ENCODE measurements around the gene LMX1A.

Gene LMX1A

DNA sequence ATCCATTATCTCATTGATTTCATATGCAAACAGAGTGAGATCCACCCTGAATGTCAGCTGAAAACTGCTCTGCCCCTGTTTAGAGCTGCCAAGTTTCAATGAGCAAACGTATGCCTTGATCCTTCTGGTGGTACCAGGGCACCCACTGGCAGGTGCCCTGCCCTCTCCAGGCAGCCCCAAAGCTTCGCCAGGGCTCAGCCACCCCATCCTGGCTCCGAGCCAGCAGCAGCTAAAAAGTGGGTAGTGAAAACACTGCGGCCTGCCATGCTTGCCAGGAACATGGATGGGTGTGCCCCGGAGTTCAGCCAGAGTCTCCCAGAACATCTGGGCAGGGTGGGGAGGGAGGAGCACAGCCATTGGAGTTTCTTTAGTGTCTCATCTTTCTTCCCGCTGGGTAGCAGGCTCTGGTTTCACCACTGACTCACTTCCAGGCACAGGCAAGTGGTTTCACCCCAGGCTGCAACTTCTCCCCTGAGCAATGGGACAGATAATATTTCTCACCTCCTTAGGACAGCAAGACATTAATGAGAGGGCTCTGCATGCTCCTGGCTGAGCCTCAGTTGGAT lies 8.1 kb upstream of the LMX1A start:
- H3K36me3 ChIP-seq (ENCODE audit: insufficient read depth, low read length): no peaks in the 10 kb centered on the region
- H3K4me3 ChIP-seq (ENCODE audit: low read length): no peak overlapping the region
- no peak overlapping the region for H3K9ac ChIP-seq (ENCODE audit: low read depth, low read length)
- no peak overlapping the region for H3K27ac ChIP-seq (ENCODE audit: low read depth, low read length)
- H3K27me3 ChIP-seq (ENCODE audit: insufficient read depth, low read length): peaks cover 14% of the 10 kb centered on the region
- H3K4me1 ChIP-seq (ENCODE audit: insufficient read depth, low read length): peaks cover 8% of the 10 kb centered on the region
- 62% methylated on average over 6 of the region's 6 CpGs for WGBS
- H3K9me3 ChIP-seq (ENCODE audit: insufficient read depth, low read depth, low read length): no peaks in the 10 kb centered on the region

DNA sequence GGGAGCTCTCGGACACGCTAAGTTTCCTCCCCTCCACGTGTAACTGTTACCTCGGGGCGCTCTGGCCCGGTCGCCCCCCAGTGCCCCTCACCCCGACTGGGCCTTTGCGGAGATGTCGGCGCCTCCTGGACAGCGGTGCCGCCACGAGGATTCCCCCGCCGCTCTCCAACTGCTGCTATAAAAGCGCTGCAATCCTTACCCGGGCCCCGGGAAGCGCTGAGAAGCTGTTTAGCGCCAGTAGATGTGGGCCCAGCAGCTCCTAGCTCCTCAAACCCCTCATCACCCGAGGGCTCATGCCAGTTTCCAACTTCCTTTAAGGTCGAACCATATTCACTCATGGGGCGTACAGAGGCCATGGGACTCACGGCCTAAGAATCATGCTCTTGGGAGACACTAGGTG lies 361 bp upstream of the LMX1A start:
- Histone ChIP-seq H3K9ac (ENCODE audit: low read depth, low read length) (no peak overlapping the region), H3K27ac (ENCODE audit: low read depth, low read length) (no peak overlapping the region), H3K4me1 (ENCODE audit: insufficient read depth, low read length) (peaks cover 31% of the 10 kb centered on the region), H3K36me3 (ENCODE audit: insufficient read depth, low read length) (no peaks in the 10 kb centered on the region), H3K9me3 (ENCODE audit: insufficient read depth, low read depth, low read length) (no peaks in the 10 kb centered on the region), H3K27me3 (ENCODE audit: insufficient read depth, low read length) (peaks cover 92% of the 10 kb centered on the region), H3K4me3 (ENCODE audit: low read length) (peak overlapping the region; percentile 55)
- 3% methylated on average over 25 of the region's 25 CpGs for WGBS

DNA sequence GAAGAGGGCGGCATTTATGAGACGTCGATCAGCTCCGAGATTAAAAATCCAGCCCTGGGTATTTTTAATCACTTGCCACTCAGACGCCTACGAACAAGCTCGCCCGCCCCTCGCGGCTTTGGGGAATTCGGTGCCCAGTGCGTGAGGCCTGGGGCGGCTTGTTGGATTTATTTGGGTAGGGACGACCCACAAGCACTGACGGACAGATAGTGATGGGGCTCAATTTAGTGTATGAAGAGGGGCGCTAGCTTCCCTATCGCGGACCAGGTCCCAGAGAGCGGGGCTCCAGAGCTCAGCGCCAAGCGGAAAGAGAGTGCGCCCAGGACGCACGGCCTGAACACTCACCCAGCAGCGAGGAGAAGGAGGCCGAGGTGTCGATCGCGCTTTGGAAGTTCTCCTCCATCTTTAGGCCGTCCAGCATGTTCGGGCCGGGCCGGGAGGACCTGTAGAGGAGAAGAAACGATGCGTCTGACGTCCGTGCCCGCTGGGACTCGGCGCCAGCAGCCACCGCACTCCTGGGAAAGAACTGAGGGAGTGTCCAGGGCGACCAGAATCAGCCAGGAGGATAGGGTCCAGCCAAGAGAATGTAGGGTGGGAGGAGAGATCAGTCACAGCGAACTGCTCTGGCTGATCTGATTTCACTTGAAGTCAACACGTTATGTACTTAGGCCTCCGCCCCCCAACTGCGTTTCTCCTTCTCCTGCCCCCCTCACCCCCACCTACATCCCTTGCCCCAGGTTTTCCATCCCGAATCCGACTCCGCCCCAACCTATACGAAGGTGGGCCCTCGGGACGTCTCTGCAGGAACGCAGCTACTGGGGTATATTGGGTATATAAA lies 1.2 kb downstream of the LMX1A start:
- Histone ChIP-seq H3K9me3 (ENCODE audit: insufficient read depth, low read depth, low read length) (no peaks in the 10 kb centered on the region), H3K36me3 (ENCODE audit: insufficient read depth, low read length) (no peaks in the 10 kb centered on the region), H3K4me3 (ENCODE audit: low read length) (peak overlapping the region; percentile 55), H3K9ac (ENCODE audit: low read depth, low read length) (no peak overlapping the region; the same call in 1 of the 2 replicates), H3K4me1 (ENCODE audit: insufficient read depth, low read length) (peaks cover 46% of the 10 kb centered on the region), H3K27ac (ENCODE audit: low read depth, low read length) (no peak overlapping the region), H3K27me3 (ENCODE audit: insufficient read depth, low read length) (peaks cover 100% of the 10 kb centered on the region)
- under 1% methylated on average over 49 of the region's 53 CpGs for WGBS

DNA sequence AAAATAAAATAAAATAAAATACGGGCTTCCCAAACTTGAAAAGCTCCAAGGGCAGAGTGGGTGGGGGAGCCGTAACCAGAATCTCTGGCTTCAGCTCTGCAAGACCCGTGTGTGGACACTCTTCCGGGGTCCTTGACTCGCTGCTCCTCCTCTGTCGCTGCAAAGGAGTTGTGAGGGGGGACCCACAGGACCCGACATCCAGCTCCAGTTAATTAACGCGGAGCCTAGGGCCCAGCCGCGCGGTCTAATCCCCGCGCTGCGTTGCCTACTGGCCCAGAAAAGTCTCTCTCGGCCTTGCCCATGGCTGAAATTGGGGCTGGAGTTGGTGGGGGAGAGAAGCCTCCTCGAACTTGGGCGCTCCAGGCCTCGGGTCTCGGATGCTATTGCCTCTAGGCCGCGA lies 1.8 kb downstream of the LMX1A start:
- Histone ChIP-seq H3K4me1 (ENCODE audit: insufficient read depth, low read length) (peaks cover 52% of the 10 kb centered on the region), H3K27me3 (ENCODE audit: insufficient read depth, low read length) (peaks cover 98% of the 10 kb centered on the region), H3K27ac (ENCODE audit: low read depth, low read length) (no peak overlapping the region), H3K4me3 (ENCODE audit: low read length) (peak overlapping the region; percentile 55), H3K36me3 (ENCODE audit: insufficient read depth, low read length) (no peaks in the 10 kb centered on the region), H3K9ac (ENCODE audit: low read depth, low read length) (no peak overlapping the region), H3K9me3 (ENCODE audit: insufficient read depth, low read depth, low read length) (no peaks in the 10 kb centered on the region)
- WGBS: under 1% methylated on average over 22 of the region's 22 CpGs

DNA sequence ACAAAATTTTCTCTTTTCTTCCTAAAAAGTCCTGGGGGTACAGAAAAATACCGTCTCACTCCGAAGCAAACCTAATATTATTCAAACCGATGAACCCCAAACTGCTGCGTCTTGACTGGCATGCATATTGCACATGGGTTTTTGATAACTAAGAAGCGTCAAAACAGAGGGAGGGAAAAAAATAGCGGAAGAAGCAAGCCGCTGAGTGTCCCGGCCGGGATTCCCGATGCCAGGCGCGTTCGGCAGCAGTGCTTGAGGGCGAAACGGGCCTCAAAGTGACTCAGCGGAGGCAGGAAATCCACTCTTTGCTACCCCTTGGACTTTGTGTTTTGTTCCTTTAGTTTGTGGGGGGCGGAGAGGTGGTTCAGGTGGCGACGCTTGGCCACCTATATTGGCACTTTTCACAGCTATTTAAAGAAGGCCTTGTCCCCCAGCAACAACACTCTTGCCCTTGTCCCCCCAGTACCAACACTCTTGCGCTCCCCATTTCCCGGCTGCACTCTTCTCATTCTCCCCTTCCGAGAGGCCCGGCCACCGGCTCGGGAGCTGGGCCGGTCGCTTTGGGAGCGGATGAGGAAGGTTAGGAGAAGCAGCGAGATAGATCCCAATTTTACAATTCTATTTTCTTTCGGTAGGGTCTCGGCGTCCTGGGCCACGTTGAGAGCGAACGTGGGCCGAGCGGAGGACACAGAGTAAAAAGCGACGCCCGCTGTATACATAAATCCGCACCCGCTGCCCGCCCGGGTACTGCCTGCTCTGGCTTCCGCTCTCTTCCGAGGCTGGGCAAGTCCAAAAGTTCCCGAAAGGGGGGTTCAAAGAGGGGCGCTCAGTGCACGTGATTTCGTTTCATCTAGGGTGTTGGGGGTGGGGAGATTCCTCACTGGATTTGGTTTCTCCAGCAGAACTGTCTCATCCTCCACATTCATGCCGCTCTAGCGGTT lies 2.5 kb downstream of the LMX1A start:
- Histone ChIP-seq H3K9me3 (ENCODE audit: insufficient read depth, low read depth, low read length) (no peaks in the 10 kb centered on the region), H3K4me3 (ENCODE audit: low read length) (peak overlapping the region; percentile 55), H3K27me3 (ENCODE audit: insufficient read depth, low read length) (peaks cover 97% of the 10 kb centered on the region), H3K27ac (ENCODE audit: low read depth, low read length) (no peak overlapping the region), H3K36me3 (ENCODE audit: insufficient read depth, low read length) (no peaks in the 10 kb centered on the region), H3K4me1 (ENCODE audit: insufficient read depth, low read length) (peaks cover 59% of the 10 kb centered on the region), H3K9ac (ENCODE audit: low read depth, low read length) (no peak overlapping the region)
- WGBS: 1% methylated on average over 40 of the region's 52 CpGs

DNA sequence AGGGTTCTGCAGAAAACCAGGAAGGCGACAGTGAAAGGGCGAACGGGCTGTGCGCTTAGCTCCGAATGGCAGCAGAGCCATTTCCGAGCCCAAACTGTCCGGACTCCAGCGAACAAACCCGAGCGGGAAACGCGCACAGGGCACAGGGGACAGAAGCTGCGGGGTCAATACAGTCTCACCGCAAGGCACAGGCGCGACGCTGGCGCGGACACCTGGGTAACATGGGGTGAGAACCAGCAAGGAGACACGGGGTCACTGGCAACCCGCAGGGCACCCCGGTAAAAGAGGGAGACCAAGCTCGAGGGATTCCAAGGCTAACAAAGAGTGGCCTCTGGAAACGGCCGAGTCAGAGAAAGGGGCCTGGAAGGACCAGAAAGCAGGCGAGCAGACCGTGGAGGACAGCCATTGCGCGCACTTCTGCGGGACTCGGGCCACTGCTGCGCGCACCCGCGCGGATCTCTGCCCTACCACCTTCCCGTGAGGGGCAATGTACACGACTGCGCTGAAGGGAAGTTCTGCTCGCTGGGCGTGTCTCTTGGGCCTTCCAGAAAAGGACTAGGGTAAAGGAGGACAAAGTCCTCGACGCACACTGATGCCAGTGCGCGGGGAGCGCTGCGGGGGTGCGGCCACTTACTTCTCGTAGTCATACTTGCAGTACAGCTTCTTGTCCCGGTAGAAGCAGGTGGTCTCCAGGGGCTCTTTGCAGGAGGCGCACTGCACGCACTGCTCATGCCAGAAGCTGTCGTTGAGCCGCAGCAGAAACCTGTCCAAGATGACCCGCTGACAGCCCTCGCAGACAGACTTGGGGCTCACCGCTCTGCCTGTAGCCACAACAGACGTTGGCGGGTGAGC lies 3.8 kb downstream of the LMX1A start:
- peaks cover 72% of the 10 kb centered on the region for H3K4me1 ChIP-seq (ENCODE audit: insufficient read depth, low read length)
- no peak overlapping the region for H3K27ac ChIP-seq (ENCODE audit: low read depth, low read length)
- peaks cover 91% of the 10 kb centered on the region for H3K27me3 ChIP-seq (ENCODE audit: insufficient read depth, low read length)
- H3K9me3 ChIP-seq (ENCODE audit: insufficient read depth, low read depth, low read length): no peaks in the 10 kb centered on the region
- H3K9ac ChIP-seq (ENCODE audit: low read depth, low read length): 0 out of 2 replicates have a peak overlapping the region, but pooled peaks have one; percentile 32
- under 1% methylated on average over 59 of the region's 59 CpGs for WGBS
- peak overlapping the region; percentile 55 for H3K4me3 ChIP-seq (ENCODE audit: low read length)
- H3K36me3 ChIP-seq (ENCODE audit: insufficient read depth, low read length): no peaks in the 10 kb centered on the region

DNA sequence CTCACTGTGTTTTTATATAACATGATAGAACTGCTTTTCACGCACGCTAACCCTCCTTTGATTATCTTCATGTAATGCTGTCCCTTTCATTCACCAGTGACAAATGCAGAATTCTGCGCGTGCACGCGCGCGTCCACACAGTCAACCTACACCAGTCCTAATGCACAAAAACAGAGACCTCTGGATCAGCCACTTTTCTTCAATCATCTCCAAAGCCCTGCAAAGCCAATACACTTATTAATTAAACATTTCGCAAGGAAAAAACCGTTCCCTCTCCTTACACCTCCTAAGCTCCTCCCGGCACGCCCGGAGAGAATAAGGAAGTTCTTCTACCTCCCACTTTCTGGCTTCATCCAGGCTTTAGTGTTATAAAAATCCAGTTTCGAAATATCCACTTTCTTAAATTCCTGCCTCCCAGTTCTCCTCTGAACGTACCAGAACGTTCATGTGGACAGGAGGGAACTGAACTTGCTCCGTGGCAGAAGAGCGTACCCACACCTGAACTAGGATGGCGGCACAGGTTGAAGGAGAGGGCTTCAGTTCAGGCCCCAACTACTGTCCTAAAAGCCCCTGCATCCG lies 4.6 kb downstream of the LMX1A start:
- Histone ChIP-seq H3K36me3 (ENCODE audit: insufficient read depth, low read length) (no peaks in the 10 kb centered on the region), H3K4me1 (ENCODE audit: insufficient read depth, low read length) (peaks cover 72% of the 10 kb centered on the region), H3K9me3 (ENCODE audit: insufficient read depth, low read depth, low read length) (no peaks in the 10 kb centered on the region), H3K27ac (ENCODE audit: low read depth, low read length) (no peak overlapping the region), H3K27me3 (ENCODE audit: insufficient read depth, low read length) (peaks cover 84% of the 10 kb centered on the region), H3K9ac (ENCODE audit: low read depth, low read length) (no peak overlapping the region), H3K4me3 (ENCODE audit: low read length) (peak overlapping the region; percentile 55)
- 4% methylated on average over 20 of the region's 20 CpGs for WGBS

DNA sequence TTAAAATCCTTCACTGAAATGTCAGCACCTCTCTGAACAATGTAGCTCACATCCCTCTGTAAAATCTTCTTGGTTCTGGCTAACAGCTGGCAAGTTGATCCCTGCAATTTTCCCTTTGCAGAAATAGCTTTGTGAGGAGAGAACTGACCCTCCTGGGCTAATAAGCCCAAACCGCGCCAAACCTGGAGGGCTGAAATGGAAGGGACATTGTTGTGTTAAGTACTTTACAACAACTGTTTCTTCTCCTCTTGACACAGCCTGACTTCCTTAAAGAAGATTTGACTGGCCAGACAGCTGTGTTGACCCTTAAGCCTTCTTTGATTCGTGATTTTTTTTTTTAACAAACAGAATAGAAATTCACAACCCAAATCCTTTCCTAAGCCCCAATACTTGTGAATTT lies 5.7 kb downstream of the LMX1A start:
- no peak overlapping the region for H3K27ac ChIP-seq (ENCODE audit: low read depth, low read length)
- H3K9ac ChIP-seq (ENCODE audit: low read depth, low read length): no peak overlapping the region
- H3K4me1 ChIP-seq (ENCODE audit: insufficient read depth, low read length): peaks cover 73% of the 10 kb centered on the region
- WGBS: 4% methylated on average over 3 of the region's 3 CpGs
- no peaks in the 10 kb centered on the region for H3K36me3 ChIP-seq (ENCODE audit: insufficient read depth, low read length)
- no peaks in the 10 kb centered on the region for H3K9me3 ChIP-seq (ENCODE audit: insufficient read depth, low read depth, low read length)
- no peak overlapping the region for H3K4me3 ChIP-seq (ENCODE audit: low read length)
- peaks cover 73% of the 10 kb centered on the region for H3K27me3 ChIP-seq (ENCODE audit: insufficient read depth, low read length)

DNA sequence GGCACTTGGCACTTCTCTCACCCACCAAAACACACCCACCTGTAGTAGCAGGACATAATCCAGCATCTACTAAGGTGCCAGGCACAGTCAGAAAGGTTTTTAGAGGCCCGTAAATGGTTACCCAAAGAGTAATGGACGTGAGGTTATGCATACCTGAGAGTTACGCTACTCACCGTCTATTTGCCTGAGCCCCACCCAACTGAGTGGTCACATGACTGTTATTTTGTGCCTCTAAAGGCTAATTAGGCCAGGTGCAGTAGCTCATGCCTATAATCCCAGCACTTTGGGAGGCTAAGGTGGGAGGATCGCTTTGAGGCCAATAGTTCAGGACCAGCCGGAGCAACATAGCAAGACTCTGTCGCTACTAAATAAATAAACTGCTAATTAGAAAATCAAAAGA lies 11.0 kb downstream of the LMX1A start:
- no peak overlapping the region for H3K4me3 ChIP-seq (ENCODE audit: low read length)
- no peaks in the 10 kb centered on the region for H3K9me3 ChIP-seq (ENCODE audit: insufficient read depth, low read depth, low read length)
- H3K4me1 ChIP-seq (ENCODE audit: insufficient read depth, low read length): peaks cover 46% of the 10 kb centered on the region
- 85% methylated on average over 5 of the region's 7 CpGs for WGBS
- H3K27me3 ChIP-seq (ENCODE audit: insufficient read depth, low read length): peaks cover 19% of the 10 kb centered on the region
- H3K9ac ChIP-seq (ENCODE audit: low read depth, low read length): no peak overlapping the region
- no peaks in the 10 kb centered on the region for H3K36me3 ChIP-seq (ENCODE audit: insufficient read depth, low read length)
- H3K27ac ChIP-seq (ENCODE audit: low read depth, low read length): no peak overlapping the region

DNA sequence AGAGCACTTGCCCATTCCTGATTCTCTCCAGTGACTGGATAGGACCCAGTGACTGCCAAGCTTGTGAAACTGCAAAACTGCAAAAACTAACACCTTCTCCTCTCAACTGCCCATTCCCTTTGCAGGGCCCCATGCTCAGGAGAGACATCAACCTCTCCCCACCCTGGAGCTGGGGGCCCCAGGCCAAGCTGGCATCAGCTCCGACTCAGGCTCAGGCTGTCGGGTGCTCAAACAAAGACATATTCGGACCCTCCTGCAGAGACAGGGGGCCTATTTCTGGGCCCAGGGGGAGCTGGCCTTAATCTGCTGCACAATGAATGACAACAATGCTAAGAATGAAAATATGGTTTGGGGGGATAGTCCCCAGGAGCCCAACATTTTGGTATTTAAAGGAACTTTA lies 11.8 kb downstream of the LMX1A start:
- Histone ChIP-seq H3K4me3 (ENCODE audit: low read length) (no peak overlapping the region), H3K27me3 (ENCODE audit: insufficient read depth, low read length) (peaks cover 14% of the 10 kb centered on the region), H3K4me1 (ENCODE audit: insufficient read depth, low read length) (peaks cover 38% of the 10 kb centered on the region), H3K36me3 (ENCODE audit: insufficient read depth, low read length) (no peaks in the 10 kb centered on the region), H3K27ac (ENCODE audit: low read depth, low read length) (no peak overlapping the region), H3K9ac (ENCODE audit: low read depth, low read length) (no peak overlapping the region), H3K9me3 (ENCODE audit: insufficient read depth, low read depth, low read length) (no peaks in the 10 kb centered on the region)
- 55% methylated on average over 3 of the region's 3 CpGs for WGBS
